Stimulated activated CD4-positive, alpha-beta T cell treated with anti-CD3 and anti-CD28 coated beads, TNF-alpha, amount 100 ng/mL, for 4 hours (primary cell): ENCODE results near the gene CFAP74.

ENCODE experiments used
- DNase-seq, 3 experiments: peaks; one replicate each; pipeline ENCODE4 v3.0.0-alpha.2; 2020; ENCODE audit warnings: low read depth in 3 of 3

Gene CFAP74

DNA sequence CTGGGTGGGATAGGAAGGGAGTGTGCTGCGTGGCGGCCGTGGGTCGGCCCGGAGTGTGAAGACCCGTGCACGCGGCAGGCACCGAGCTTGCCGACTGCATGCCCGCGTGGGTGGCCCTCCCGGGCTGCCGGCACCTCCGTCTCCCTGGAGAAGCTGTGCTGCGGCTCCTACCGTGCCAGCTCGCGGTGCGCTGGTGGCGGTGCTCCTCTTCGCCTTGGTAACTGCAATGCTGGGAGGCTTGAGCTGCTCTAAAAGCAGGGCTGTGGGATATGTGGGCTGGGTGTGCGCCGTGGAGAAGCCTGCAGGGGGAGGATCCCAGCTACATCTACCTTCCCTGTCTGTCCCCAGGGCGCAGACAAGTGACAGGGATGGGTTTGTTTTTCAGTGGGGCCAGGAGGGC is 18.0 kb upstream of the CFAP74 start:
- no peak for DNase-seq

DNA sequence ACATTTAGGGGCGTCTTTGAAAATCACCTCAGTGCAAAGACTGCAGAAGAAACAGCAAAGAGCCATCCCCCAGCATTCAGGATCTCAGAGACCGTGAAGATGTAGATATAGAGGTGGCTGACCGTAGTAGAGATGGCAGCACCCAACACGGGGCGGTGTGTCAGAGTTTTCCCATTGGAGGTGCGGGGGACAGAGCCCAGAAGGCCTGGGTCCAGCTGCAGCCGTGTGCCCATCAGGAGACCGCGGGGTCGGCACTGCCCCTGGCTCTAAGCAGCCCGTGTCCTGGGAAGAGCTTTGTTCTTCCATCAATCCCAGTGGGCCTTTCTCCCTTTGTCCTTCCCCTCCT is 16.7 kb upstream of the CFAP74 start:
- no peak for DNase-seq

DNA sequence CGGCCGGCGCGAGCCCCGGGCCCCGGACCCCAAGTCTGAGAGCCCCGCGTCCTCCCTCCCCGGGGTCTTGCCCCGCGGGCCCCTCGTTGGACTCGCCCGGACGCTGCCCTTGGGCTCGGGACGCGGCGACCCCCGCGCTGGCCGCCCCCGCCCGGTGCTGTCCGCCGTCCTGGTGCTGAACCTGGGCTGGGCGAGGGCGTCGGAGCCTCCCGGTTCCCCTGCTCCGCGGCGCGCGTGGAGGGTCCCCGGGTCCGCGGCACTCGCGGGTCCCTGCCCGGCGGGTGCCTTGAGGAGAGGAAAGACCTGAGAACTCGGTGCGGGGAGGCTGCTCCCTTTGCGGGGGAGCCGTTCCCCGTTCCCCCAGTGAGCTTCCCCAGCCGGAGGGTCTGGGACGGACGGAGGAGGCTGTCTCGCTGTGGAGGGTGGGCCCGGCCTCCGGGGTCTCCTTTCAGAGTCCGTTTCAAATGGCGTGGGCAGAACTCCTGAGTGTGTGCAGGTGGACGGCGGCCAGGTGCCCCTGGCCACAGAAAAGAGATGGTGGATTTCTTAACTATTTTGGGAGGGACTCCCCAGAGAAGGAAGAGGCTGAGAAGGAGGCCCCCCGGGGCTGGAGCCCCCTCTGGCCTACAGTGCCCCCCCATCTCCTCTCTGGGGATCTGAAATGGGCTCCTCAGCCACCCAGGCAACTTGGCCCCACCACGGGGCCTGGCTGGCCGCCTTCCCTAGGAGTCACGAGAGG is 16.2 kb upstream of the CFAP74 start:
- DNase-seq: no peak

DNA sequence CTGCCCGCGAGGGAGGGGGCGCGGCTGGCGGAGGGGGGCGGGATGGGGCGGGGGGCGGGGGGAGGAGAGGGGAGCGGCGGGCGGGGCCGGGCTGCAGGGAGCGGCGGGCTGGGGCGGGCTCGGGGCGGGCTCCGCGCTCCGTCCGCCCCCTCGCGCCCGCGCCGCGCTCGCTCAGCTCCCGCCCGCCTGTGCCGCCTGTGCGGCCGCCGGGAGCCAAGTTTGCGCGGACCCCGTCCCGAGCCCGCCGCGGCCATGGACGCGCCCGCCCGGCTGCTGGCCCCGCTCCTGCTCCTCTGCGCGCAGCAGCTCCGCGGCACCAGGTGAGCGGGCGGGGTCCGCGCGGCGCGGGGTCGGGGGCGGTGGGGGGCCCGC is 15.6 kb upstream of the CFAP74 start, which contains the start of gene GABRD:
GABRD (plus strand) TSS at position 174 of the 372 bp plus-strand sequence; CDS start at position 253, 79 bp downstream.
- DNase-seq: no peak

DNA sequence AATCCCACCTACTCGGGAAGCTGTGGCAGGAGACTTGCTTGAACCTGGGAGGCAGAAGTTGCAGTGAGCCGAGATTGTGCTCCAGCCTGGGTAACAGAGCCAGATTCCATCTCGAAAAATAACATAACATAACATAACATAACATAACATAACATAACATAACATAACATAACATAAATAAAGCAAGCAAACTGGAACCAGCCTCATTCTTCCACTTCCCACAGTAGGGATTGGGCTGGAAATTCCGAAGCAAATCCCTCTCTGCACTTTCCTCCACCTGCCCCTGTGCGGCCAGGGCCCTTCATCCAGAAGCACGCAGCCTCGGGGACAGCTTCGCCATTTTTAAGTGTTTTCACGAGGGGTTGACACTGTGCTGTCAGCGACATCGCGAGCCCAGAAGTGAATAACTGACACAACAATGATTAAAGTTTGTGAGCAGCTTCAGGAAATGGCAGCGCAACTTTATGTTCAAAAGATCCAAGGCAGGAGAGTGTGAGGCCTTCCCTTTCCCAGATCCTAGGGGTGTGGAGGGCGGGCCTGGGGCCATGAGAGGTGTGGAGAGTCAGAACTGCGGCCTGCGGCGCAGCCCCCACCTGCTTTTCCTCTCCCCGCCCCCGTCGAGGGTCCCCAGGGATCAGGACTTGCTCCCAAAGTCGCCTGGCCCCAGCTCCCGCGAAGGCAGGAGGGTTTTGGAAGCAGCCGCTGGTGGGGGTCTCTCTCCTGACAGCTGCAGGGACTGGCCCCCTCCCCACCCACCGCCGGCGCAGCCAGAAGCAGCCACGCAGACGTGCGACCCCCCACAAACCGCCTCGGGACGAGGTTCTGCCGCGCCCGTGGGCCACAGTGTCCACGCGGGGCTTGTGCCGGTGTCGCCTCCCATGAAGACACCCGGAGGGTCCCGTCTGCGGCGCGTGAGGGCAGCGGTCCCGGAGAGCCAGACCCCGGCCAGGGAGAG is 14.9 kb upstream of the CFAP74 start:
- no peak for DNase-seq

DNA sequence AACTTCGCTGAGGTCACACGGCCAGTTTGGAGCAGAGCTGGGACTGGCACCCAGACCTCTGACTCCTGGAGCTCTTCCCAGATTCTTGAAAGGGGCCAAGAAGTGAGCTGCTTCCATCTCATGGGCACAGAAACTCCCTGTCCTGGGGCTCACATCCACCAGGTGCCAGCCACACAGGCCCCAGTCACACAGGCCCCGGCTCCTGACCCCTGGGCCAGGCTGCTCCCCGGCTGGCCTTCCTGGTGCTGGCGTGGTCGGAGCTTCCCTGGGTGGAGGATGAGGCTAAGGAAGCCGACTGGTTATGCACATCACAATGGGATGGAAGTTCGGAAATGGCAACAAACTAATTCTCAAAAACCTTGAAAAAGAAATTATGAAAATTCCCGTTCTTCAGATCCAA is 12.5 kb upstream of the CFAP74 start:
- DNase-seq: no peak

DNA sequence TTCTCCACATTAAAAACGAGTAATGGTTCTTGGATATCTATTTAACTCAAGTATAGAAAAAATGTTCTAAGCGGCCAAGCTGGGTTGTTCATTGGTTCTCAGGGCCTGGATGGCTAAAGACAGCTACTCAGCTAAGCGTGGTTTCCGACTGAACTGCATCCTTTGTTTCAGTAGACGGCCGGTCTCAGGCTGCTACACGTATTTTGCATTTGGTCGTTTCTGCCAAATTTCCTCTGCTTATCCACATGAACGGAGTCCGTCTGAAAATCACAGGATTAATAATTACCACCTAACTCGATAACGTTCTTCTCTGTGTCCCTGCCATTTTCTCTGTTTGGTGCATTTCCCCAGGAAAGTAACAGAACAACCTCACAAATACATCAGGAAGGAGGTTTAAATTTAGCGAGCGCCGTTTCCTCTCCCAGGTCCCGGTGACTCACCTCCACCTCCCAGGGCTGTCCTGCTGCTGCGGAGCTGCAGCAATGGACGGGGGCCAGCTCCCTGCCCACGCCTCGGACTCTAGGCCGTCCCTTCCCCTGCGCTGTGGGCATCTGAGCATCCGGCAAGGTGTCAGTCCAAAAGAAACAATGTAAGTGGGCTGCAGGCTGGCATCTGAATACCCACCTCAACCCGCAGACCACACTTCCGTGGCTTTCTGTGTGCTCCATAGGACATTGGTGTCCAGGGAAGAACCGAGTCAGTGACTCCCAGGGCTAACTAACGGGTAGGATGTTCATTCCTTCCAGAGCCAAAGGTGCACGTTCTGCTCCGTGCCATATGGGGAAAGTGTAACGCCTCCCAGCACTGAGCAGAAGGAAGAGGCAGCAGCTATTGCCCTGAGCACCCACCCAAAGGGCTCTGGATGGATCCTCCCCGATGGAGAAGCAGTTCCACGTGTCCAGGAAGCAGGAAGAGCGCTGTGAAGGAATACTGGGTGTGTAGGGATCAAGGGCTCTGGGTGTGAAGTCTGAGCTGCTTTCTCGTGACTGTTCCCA is 11.5 kb upstream of the CFAP74 start:
- DNase-seq: no peak

DNA sequence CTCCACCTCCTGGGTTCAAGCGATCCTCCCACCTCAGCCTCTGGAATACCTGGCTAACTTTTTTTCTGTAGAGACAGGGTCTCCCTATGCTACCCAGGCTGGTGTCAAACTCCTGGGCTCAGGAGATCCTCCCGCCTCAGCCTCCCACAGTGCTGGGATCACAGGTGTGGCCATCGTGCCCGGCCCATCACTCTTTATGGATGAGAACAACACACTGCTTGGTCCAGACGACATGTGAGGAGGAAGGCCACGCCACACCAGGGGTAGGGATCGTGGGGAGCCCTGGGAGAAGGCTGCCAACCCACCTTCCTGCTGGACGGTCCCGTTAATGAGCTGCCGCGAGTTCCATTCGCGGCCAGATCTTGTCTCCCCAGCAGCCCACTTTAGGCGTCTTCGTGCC is 10.6 kb upstream of the CFAP74 start:
- no peak for DNase-seq

DNA sequence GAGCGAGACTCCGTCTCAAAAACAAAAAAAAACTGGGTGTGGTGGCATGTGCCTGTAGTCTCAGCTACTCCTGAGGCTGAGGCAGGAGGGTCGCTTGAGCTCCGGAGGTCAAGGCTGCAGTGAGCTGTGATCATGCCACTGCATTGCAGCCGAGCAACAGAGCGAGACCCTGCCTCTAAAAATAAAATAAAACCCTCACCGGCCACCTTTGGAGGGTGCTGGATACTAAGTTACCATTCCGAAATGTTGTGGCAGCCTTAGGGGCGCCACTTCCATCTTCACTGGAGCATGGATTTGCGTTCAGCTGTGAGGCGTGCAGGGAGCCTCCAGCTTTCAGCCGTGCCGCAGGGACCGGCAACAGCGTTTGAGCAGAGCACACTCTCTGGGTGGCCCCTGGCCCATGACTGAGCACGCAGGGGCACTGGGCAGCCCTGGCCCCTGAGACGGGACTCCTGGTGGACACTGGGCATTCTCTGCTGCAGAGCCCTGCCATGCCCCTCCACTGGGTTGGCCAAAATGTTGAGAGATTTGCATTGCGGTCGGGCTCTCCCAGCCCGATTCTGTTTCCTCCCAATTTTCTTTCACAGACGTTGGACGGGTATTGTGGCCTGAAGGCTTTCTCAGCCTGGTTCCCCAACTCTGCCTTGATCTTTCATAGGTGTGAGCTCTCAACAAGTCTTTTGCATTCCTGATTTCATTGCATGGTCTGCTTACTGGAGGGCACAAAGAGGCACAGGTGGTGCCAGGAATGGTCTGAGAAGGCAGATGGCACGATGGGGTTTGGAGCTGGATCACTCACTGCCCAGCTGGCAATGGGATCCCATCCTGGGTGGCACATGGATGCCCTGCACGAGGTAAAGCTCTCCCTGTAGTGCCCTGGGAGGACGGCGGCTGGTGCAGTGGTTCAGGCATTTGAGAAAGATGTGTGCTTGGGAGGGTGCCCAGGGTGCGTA is 5.8 kb upstream of the CFAP74 start:
- no peak for DNase-seq

DNA sequence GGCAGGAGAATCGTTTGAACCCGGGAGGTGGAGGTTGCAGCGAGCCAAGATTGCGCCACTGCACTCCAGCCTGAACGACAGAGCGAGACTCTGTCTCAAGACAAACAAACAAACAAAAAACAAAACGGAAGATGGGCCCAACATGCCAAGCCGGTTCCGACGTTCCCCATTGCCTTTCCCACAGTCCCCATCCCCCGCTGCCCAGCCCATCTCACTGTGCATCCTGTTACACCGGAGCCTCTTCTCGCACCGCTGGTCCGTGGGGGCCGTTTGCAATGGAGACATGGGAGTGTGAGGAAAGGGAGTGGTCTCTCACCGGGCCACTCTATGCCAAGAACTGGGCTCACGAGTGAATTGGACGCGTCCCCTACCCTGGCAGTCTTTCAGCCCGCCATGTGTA is 1.3 kb upstream of the CFAP74 start:
- DNase-seq: no peak

DNA sequence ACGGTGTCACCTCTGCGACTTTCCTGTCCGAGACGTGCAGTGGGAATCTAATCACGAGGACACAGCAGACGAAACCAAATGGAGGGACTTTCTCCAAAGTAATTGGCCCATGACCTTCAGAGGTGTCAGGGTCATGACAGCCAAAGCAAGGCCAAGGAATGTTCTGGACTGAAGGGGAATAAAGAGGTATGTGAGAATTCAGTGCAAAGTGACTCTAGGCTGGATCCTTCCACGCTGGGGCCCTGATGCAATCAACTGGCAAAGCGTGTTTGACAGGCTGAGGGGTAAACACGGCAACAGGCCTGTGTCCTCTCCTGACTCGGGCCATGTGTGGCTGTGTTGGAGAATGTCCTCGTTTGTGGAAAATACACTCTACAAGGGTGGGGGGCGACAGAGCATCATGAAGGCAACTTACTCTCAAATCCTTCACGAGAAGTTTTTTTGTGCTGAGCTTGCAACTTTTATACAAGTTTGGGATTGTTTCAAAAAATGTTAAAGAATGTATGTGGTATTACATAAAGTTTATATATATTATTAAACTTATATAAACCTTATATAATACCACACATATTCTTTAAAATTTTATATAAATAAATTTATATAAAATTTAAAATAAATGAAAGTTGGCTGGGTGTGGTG is 1.7 kb downstream of the CFAP74 start:
- DNase-seq: no peak

DNA sequence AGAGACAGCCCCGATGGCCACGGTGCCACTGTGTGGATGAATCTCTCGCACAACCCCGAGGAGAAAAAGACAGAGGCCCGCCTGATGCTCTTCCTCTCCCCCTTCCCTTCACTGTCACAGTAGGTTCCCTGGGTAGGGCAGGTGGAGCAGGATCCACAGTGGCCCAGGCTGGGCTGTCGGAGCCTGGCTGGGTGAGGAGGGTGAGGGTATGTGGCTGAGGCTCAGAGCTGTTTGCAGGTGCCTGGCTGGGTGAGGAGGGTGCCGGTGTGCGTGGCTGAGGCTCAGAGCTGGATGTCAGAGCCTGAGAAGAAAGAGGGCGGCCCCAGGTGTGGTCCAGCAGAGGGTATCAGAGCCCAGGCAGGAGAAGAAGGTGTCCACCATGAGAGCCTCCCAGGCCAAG is 2.7 kb downstream of the CFAP74 start:
- no peak for DNase-seq

DNA sequence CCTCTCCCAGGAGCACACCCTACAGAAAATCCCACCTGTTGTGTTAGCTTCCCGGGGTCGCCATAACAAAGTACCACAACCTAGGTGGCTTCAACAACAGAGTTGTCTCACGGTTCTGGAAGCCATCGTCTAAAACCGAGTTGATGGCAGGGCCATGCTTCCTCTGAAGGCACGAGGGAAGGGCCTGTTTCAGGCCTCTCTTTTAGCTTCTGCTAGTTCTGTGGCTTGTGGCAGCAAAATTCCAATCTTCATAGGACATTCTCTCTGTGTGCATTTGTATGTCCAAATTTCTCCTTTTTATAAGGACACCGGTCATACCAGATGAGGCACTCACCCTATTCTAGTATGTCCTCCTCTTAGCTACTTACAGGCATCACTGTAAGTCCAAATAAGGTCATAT is 3.2 kb downstream of the CFAP74 start:
- DNase-seq: no peak

DNA sequence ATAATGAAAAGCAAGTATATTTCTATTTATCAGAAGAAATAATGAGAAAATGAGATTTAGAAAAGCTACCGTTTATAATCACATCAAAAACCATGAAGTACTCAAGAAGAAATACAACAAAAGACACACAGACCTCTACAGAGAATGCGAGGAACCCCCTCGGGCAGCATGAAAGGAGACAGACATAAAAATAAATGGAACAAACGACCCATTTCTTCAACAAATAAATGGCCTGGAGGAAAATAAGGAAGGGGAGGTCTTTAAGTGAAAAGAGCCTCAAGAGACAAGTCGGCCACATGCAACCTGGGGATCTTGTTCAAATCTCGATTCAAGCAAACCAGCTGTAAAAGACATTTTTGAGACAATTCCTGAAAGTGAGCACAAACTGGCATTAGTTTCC is 6.0 kb downstream of the CFAP74 start:
- DNase-seq: no peak

DNA sequence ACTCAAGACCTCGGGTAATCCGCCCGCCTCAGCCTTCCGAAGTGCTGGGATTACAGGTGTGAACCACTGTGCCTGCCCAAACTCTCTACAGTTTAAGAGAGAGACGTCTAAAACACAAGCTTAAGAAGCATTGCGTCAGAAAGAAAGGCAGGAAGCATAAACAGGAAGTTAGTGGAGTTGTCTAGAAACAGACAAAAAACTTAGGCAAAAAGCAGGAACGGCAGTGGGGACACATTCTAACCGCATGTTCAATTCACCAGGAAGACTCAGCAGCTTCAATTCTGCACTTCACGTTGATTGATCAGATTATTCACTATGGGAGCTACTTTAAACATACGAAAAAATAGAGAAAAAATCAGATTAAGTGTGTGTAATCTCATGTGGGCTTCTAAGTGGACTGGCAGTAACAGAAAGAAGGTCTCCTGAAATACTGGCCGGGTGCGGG is 7.4 kb downstream of the CFAP74 start:
- no peak for DNase-seq

DNA sequence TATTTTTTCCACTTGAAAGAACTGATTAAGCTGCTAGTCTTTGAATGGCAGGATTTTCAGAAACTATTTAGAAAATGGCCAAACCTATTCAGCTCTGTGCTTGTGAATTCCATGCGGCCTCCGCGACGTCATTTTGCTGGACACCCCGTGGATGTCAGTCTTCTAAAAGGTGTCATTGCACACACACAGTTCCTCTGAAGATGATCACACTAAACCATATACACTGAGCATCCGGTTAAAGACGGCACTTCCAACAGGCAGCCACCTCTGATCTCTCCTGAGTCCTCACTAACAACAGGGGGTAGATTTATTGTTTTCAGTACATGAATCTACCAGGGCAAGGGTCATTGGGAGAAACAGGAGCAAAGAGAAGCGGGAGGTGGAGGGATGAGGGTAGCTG is 9.1 kb downstream of the CFAP74 start:
- no peak for DNase-seq

DNA sequence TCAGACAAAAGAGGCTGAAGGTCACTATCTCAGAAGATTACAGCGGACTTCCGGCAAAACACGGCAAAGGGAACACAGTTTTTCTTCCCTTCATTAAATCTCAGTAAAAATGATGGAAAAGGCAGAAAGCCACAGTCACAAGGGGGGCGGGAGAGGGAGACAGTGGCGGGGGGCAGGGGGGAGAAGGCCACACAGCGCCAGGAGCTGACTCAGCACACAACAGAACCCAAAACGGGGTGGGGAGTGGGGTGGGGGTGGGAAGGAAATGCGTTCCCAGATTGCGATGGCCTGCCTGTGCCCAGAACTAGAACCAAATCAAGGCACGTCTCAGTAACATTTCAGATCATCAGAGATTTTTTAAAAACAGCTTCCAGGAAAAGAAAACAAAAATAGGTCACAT is 13.4 kb downstream of the CFAP74 start:
- DNase-seq: no peak

DNA sequence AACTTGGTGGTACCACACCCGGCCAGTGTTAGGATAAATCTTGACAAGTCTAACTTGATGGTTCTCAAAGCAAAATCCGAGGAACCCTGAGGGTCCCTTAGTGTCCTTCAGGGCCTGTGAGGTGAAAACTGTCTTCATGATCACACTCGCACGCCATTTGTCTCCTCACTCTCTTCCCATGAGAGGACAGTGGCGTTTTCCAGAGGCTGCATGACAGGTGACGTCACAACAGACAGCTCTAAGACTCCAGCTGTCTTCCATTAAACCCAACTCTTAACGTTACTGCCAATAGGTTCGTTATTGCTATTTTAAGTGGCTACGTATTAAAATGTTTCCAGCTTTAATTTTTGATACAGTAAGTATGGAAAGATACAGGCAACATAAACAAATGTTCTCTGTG is 13.8 kb downstream of the CFAP74 start:
- no peak for DNase-seq

DNA sequence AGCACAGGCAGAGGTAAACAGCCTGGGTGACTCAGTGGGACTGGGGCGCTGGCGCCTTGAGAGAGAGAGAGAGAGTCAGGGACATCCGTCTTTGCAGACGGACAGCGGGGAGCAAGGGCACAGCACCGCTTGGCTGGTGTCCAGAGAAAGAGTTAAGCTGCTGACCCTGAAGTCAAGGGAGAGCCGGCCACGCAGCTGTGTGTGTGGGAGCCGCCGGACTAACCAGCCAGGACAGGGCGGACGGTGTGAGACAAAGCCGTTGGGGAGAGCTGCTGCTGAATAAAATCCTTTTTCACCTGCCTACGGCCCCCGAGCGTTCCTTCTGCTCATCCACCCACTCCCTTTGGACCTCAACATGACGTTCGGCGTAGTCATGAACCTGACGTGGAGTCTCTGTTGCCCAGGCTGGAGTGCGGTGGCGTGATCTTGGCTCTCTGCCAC is 14.5 kb downstream of the CFAP74 start:
- no peak for DNase-seq
